ENCODE results near the gene C10orf90.

GRCh38 chr10:126583552-126584200 is 86.8 kb downstream of the C10orf90 start:
- TF ChIP-seq CTCF (IDR thresholded peaks at IDR 0.05; ENCODE audit: insufficient read depth, low read length, poor library complexity, severe bottlenecking) (no peak), EZH2phosphoT487 (conservative IDR thresholded peaks at IDR 0.05; ENCODE audit: low read length) (no peak)

Data from SU-DHL-6 (cell line).